Measurements from ENCODE around the gene TTC7B.

GRCh38 chr14:90506748-90507147, 309.5 kb downstream of the TTC7B start:
- TF ChIP-seq CTCF (optimal IDR thresholded peaks at IDR 0.05 in 1 of 3, IDR thresholded peaks at IDR 0.05 in 1 of 3, conservative IDR thresholded peaks at IDR 0.05 in 1 of 3; ENCODE audit: extremely low read depth in 1 of 3, insufficient read depth in 2 of 3, low read length in 3 of 3) (no peak), EZH2 (IDR thresholded peaks at IDR 0.05; ENCODE audit: low read length) (no peak)

All from keratinocyte (primary cell).